Mesendoderm (in vitro differentiated cells): ENCODE results near the gene MAML1.

Experiments used
- DNase-seq: peaks from one replicate; pipeline ENCODE4 v3.0.0; 2013
- H2AK5ac ChIP-seq: 2 replicates; pipeline ENCODE4 v1.6.1; 2013; ENCODE audit warnings: low read length, inconsistent platforms
- H2BK120ac ChIP-seq: 2 replicates; pipeline ENCODE4 v1.6.1; 2013; ENCODE audit warnings: low read depth, mild to moderate bottlenecking, low read length, moderate library complexity, mixed read lengths
- H2BK15ac ChIP-seq: replicated peaks from 2 replicates; pipeline ENCODE4 v1.6.1; 2013; ENCODE audit warnings: low read depth, mild to moderate bottlenecking, moderate library complexity
- H2BK5ac ChIP-seq: 2 replicates; pipeline ENCODE4 v1.6.1; 2013; ENCODE audit warnings: low read length, inconsistent platforms
- H3K18ac ChIP-seq: 2 replicates; pipeline ENCODE4 v1.6.1; 2013; ENCODE audit warnings: mild to moderate bottlenecking, low read length, mixed read lengths
- H3K23ac ChIP-seq: one replicate; pipeline ENCODE4 v1.6.1; 2013; ENCODE audit warnings: low read length
- H3K27ac ChIP-seq: 2 replicates; pipeline ENCODE4 v1.5.1; 2013; ENCODE audit warnings: low read depth, mild to moderate bottlenecking, inconsistent platforms, low read length, moderate library complexity
- H3K27me3 ChIP-seq: 2 replicates; pipeline ENCODE4 v1.6.1; 2013; ENCODE audit warnings: low read length, control low read depth, mild to moderate bottlenecking, inconsistent platforms; ENCODE audit not compliant: insufficient read depth, poor library complexity
- H3K36me3 ChIP-seq: 2 replicates; pipeline ENCODE4 v1.6.1; 2013; ENCODE audit warnings: low read length, inconsistent platforms; ENCODE audit not compliant: control insufficient read depth, insufficient read depth
- H3K4ac ChIP-seq: one replicate; pipeline ENCODE4 v1.6.1; 2013; ENCODE audit warnings: low read depth, mild to moderate bottlenecking, low read length, moderate library complexity
- H3K4me1 ChIP-seq: 2 replicates; pipeline ENCODE4 v1.6.1; 2013; ENCODE audit warnings: low read depth, low read length, inconsistent platforms; ENCODE audit not compliant: control insufficient read depth
- H3K4me2 ChIP-seq: 2 replicates; pipeline ENCODE4 v1.6.1; 2013; ENCODE audit warnings: low read length
- H3K4me3 ChIP-seq: 2 replicates; pipeline ENCODE4 v1.5.1; 2013; ENCODE audit warnings: mild to moderate bottlenecking, low read length
- H3K56ac ChIP-seq: one replicate; pipeline ENCODE4 v1.6.1; 2013; ENCODE audit warnings: low read length
- H3K79me1 ChIP-seq: 2 replicates; pipeline ENCODE4 v1.6.1; 2013; ENCODE audit warnings: low read length, inconsistent platforms
- H3K79me2 ChIP-seq: 2 replicates; pipeline ENCODE4 v1.6.1; 2013; ENCODE audit warnings: mild to moderate bottlenecking, low read length; ENCODE audit not compliant: control insufficient read depth, insufficient read depth
- H3K9ac ChIP-seq: 2 replicates; pipeline ENCODE4 v1.6.1; 2013; ENCODE audit warnings: low read length, inconsistent platforms
- H4K5ac ChIP-seq: one replicate; pipeline ENCODE4 v1.6.1; 2013; ENCODE audit warnings: low read length
- H4K8ac ChIP-seq: one replicate; pipeline ENCODE4 v1.6.1; 2013; ENCODE audit warnings: low read depth, mild to moderate bottlenecking, control low read depth, low read length, moderate library complexity
- WGBS: extraction: QIAGEN DNeasy Blood & Tissue Kit; methylation state at CpG from one replicate; pipeline ENCODE4 v1.1.7; 2013; ENCODE audit warnings: low lambda C conversion rate, missing lambda C conversion rate; ENCODE audit not compliant: insufficient coverage; ENCODE audit errors: extremely low coverage; 5-methylcytosine and 5-hydroxymethylcytosine counted together
- small RNA-seq: library from polyadenylated mRNA; stranded (forward); fragments of <200 nt; extraction: miRNeasy Mini kit (QIAGEN cat#:217004); gene quantifications from one replicate; pipeline ENCODE3, GENCODE V24; 2013; ENCODE audit not compliant: insufficient read depth

MAML1 gene

GRCh38 chr5:179824745-179825112 is 92.1 kb downstream of the MAML1 start:
- H3K18ac ChIP-seq: no peak overlapping the region
- H2AK5ac ChIP-seq: no peak overlapping the region
- no peak overlapping the region for H3K4me2 ChIP-seq
- H3K27ac ChIP-seq: no peak overlapping the region
- no peak overlapping the region for H4K8ac ChIP-seq
- peaks cover 13% of the 10 kb centered on the region for H3K4me1 ChIP-seq
- H3K36me3 ChIP-seq: peaks cover 9% of the 10 kb centered on the region
- H3K27me3 ChIP-seq: no peaks in the 10 kb centered on the region
- no peak overlapping the region for H2BK5ac ChIP-seq
- H3K9ac ChIP-seq: no peak overlapping the region
- H3K79me2 ChIP-seq: peaks cover 12% of the 10 kb centered on the region
- H3K79me1 ChIP-seq: peaks cover 14% of the 10 kb centered on the region
- no peak overlapping the region for H2BK15ac ChIP-seq
- H2BK120ac ChIP-seq: no peak overlapping the region
- H3K56ac ChIP-seq: no peak overlapping the region
- H4K5ac ChIP-seq: no peak overlapping the region
- H3K23ac ChIP-seq: no peak overlapping the region
- H3K4ac ChIP-seq: no peak overlapping the region
- no peak overlapping the region for H3K4me3 ChIP-seq
- DNase-seq: no peak
- WGBS: no CpG with 5 or more reads among the region's 3 CpGs

DNA sequence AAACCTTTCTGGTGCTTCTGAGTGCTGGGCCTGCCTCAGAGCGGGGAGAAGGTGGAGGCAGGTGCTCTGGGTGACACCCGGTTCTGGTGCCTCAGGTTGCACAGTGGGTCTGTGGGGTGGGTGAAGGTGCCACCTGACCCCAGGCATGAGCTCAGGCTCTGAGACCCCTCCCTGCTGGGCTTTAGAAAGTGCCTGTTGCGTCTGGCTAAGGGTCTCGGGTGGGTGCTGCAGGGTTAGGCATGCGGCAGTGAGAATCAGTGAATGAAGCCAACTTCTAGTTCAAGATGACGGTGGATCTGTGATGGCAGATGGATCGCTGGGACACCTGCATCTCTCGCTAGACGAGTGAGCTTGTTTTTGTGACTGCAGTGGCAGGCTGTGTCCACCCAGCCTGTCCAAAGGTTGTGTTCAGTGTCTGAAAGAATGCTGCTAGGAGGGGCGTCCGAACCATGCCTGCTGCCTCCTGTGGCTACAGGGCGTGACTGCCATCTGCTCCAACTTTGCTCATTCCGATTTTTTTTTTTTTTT is 93.1 kb downstream of the MAML1 start:
- DNase-seq: no peak
- H2BK5ac ChIP-seq: no peak overlapping the region
- H3K79me1 ChIP-seq: peaks cover 14% of the 10 kb centered on the region
- H3K36me3 ChIP-seq: peaks cover 9% of the 10 kb centered on the region
- H4K5ac ChIP-seq: no peak overlapping the region
- no peak overlapping the region for H3K4ac ChIP-seq
- H2BK120ac ChIP-seq: no peak overlapping the region
- no peaks in the 10 kb centered on the region for H3K27me3 ChIP-seq
- H3K18ac ChIP-seq: no peak overlapping the region
- peaks cover 7% of the 10 kb centered on the region for H3K4me1 ChIP-seq
- H3K4me2 ChIP-seq: no peak overlapping the region
- no CpG with 5 or more reads among the region's 13 CpGs for WGBS
- no peak overlapping the region for H4K8ac ChIP-seq
- no peak overlapping the region for H3K23ac ChIP-seq
- H2AK5ac ChIP-seq: no peak overlapping the region
- H2BK15ac ChIP-seq: no peak overlapping the region
- H3K9ac ChIP-seq: no peak overlapping the region
- H3K4me3 ChIP-seq: no peak overlapping the region
- H3K79me2 ChIP-seq: peaks cover 12% of the 10 kb centered on the region
- no peak overlapping the region for H3K56ac ChIP-seq
- no peak overlapping the region for H3K27ac ChIP-seq

Small RNA genes within 50 kb of the gene (small RNA-seq; reads per million reads assigned to genes)
- gene MIR1229: 0.54 reads per million
